Transverse colon (tissue), 4 donors: ENCODE measurements around the gene LSM7. TPM values are rescaled to one million over a fixed set of nuclear protein-coding genes. Genes with fewer than 3 reads are reported as not detected.
A peak's percentile ranks its signal among the peaks of the same experiment; 100 is the strongest.

Source experiments
- DNase-seq: peaks from one replicate; pipeline ENCODE4 v3.0.0-alpha.2; 2019
- H3K27ac ChIP-seq, 4 donors: fragments of 200-600 bp; sonication (generic); 2 replicates each; pipeline ENCODE4 v1.5.1; 2016 to 2018; ENCODE audit warnings: inconsistent platforms in 4 of 4
- H3K27me3 ChIP-seq: fragments of 200-600 bp; sonication (generic); 2 replicates; pipeline ENCODE4 v1.5.1; 2017; ENCODE audit warnings: inconsistent platforms
- H3K36me3 ChIP-seq, 4 donors: fragments of 200-600 bp; sonication (generic); 2 replicates each; pipeline ENCODE4 v1.5.1; 2017 to 2019; ENCODE audit warnings: inconsistent platforms in 4 of 4
- H3K4me1 ChIP-seq, 4 donors: fragments of 200-600 bp; sonication (generic); 2 replicates each; pipeline ENCODE4 v1.5.1; 2017 to 2020; ENCODE audit warnings: inconsistent platforms in 4 of 4
- H3K4me3 ChIP-seq, 4 donors: fragments of 200-600 bp; sonication (generic); 1 replicate in 1 of 4; 2 replicates in 3 of 4; pipeline versions ENCODE4 v1.5.1 to v1.6.1; 2017 to 2019; ENCODE audit warnings: inconsistent platforms in 4 of 4
- H3K9me3 ChIP-seq, 2 donors: fragments of 200-600 bp; sonication (generic); 2 replicates each; pipeline ENCODE4 v1.5.1; 2017 to 2019; ENCODE audit warnings: inconsistent platforms in 2 of 2
- EP300 ChIP-seq: sonication (generic); formaldehyde crosslinking; IDR thresholded peaks from one replicate; pipeline ENCODE4 v1.6.1; 2017; ENCODE audit warnings: antibody characterized with exemption, low read depth
- POLR2A ChIP-seq: fragments of 450-650 bp; IDR thresholded peaks from one replicate; pipeline ENCODE4 v1.6.1; 2016; ENCODE audit warnings: antibody characterized with exemption, mild to moderate bottlenecking, moderate library complexity
- POLR2AphosphoS5 ChIP-seq, 3 donors: sonication (generic); formaldehyde crosslinking; IDR thresholded peaks; one replicate each; pipeline ENCODE4 v1.6.1; 2016; ENCODE audit warnings: antibody characterized with exemption in 3 of 3
- WGBS, 2 donors: methylation state at CpG; one replicate each; pipeline ENCODE4 v1.1.5; 2018; ENCODE audit warnings: low coverage in 1 of 2; 5-methylcytosine and 5-hydroxymethylcytosine counted together
- in situ Hi-C, 4 donors: fragments of 200-750 bp; cut with MboI; loops; one replicate each; pipeline versions ENCODE4 v1.15.0 to v1.15.1; 2017; ENCODE audit warnings: low sequenced_read_pairs in 3 of 4, low pct_ligation_motif_present in 1 of 4, low pct_unique_long_range_greater_than_20kb in 1 of 4
- intact Hi-C: fragments of 100-400 bp; cut with DNase I; formaldehyde crosslinking; loops from one replicate; pipeline ENCODE4 v1.15.1; 2023; ENCODE audit warnings: low total_unique reads
- total RNA-seq, 4 donors: library from RNA; depleted of rRNA; stranded (reverse); fragments of >200 nt; gene quantifications; one replicate each; pipeline ENCODE4 v1.1.0, GENCODE V29; 2016
- TF ChIP-seq, protein P1 (sequence below), 5 experiments: fragments of 200-600 bp in 3 of 5; fragments of 450-650 bp in 2 of 5; sonication (generic) in 3 of 5; IDR thresholded peaks; 1 replicate in 2 of 5; 2 replicates in 3 of 5; pipeline ENCODE4 v1.5.1; 2016 to 2017; ENCODE audit warnings: antibody characterized with exemption in 5 of 5, inconsistent platforms in 3 of 5, mild to moderate bottlenecking in 2 of 5, moderate library complexity in 1 of 5

Gene LSM7
- total RNA-seq, 4 donors from 2014 or later, result 62.9 to 151 (median 132) TPM

DNA sequence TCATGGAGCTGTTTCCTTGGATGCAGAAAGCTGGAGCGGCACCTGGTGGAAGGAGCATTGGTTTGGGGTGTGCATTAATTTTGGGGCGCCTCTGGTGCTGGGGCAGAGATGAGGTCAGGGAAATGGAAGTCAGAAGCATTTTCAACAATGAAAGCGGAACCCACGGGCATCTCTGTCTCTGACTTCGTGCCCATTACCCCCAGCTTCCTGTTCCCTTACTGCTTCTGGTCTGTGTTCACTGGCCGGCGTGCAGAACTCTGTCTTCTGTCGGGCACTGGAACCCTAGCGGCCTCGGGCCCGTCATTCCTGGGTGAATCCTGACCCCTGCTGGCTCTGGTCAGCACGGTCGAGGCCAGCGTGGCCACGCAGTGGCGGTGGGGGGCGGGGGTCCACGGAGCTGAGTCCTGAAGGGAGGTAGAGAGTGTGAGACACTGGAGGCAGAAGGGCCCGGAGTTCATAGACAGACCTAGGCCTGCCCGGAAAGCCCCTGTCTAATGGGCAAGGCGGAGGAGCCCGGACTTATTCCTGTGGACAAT lies 12.5 kb downstream of the LSM7 start:
- Histone ChIP-seq H3K27me3 (peaks cover 38% of the 10 kb centered on the region), H3K9me3 (peaks cover 6 to 7% of the 10 kb centered on the region in 2 donors), H3K27ac (no peak overlapping the region), H3K36me3 (no peaks in the 10 kb centered on the region), H3K4me1 (peaks cover 0 to 3% (median 0%) of the 10 kb centered on the region in 4 donors), H3K4me3 (no peak overlapping the region)
- TF ChIP-seq, protein P1, sequence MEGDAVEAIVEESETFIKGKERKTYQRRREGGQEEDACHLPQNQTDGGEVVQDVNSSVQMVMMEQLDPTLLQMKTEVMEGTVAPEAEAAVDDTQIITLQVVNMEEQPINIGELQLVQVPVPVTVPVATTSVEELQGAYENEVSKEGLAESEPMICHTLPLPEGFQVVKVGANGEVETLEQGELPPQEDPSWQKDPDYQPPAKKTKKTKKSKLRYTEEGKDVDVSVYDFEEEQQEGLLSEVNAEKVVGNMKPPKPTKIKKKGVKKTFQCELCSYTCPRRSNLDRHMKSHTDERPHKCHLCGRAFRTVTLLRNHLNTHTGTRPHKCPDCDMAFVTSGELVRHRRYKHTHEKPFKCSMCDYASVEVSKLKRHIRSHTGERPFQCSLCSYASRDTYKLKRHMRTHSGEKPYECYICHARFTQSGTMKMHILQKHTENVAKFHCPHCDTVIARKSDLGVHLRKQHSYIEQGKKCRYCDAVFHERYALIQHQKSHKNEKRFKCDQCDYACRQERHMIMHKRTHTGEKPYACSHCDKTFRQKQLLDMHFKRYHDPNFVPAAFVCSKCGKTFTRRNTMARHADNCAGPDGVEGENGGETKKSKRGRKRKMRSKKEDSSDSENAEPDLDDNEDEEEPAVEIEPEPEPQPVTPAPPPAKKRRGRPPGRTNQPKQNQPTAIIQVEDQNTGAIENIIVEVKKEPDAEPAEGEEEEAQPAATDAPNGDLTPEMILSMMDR (IDR thresholded peaks at IDR 0.05), result peak; percentile 44 to 70 (median 51)
- TF ChIP-seq POLR2AphosphoS5 (IDR thresholded peaks at IDR 0.05), result no peak
- TF ChIP-seq POLR2A, result no peak
- TF ChIP-seq EP300, result no peak
- 34% methylated on average over 22 of the region's 22 CpGs; no CpG with 5 or more reads in 1 of the 2 donors for WGBS, 2 donors
- in situ Hi-C loops (loop anchor here in 1 of 4 donors (25.0 kb wide), 1 partner anchor 296 kb away; no protein-coding TSS in a partner anchor), intact Hi-C loops (no loop called here)
- peak; percentile 71 for DNase-seq

DNA sequence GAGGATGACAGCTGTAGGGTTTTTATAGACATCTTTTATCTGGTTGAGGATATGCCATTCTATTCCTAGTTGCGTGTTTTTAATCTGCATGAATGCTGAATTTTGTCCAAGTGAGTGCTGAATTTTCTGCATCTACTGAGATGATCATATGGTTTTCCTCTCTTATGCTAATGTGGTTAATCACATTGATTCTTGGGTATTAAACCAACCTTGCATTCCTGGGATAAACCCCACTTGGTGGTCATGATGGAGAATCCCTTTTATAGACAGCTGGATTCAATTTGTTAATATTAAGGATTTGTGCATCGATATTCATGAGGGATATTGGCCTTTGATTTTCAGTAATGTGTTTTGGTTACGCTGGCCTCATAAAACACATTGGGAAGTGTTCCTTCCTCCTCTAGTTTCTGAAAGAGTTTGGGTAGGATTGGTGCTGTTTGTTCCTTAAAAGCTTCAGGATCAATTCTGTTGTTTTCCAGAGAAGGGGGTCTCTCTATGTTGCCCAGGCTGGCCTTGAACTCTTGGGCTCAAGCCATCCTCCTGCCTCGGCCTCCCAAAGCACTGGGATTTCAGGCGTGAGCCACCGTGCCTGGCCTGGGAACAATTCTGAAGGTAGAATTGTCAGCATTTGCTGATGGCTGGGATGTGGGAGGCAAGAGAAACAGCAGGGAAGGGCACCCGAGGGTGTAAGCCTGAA lies 13.1 kb downstream of the LSM7 start:
- H3K27me3 ChIP-seq, result peaks cover 44% of the 10 kb centered on the region
- TF ChIP-seq EP300 (no peak), POLR2AphosphoS5 (IDR thresholded peaks at IDR 0.05) (no peak), POLR2A (no peak)
- TF ChIP-seq, protein P1 (IDR thresholded peaks at IDR 0.05), result no peak
- 83 to 89% methylated on average over 2 to 7 of the region's 7 CpGs for WGBS, 2 donors
- no peak for DNase-seq
- no peak overlapping the region for H3K4me3 ChIP-seq
- H3K4me1 ChIP-seq, result peaks cover 0 to 3% (median 0%) of the 10 kb centered on the region in 4 donors
- H3K27ac ChIP-seq, result no peak overlapping the region
- intact Hi-C loops (no loop called here), in situ Hi-C loops (loop anchor here in 1 of 4 donors (25.0 kb wide), 1 partner anchor 297 kb away; no protein-coding TSS in a partner anchor)
- H3K9me3 ChIP-seq, result peaks cover 6 to 7% of the 10 kb centered on the region in 2 donors
- H3K36me3 ChIP-seq, result no peaks in the 10 kb centered on the region

DNA sequence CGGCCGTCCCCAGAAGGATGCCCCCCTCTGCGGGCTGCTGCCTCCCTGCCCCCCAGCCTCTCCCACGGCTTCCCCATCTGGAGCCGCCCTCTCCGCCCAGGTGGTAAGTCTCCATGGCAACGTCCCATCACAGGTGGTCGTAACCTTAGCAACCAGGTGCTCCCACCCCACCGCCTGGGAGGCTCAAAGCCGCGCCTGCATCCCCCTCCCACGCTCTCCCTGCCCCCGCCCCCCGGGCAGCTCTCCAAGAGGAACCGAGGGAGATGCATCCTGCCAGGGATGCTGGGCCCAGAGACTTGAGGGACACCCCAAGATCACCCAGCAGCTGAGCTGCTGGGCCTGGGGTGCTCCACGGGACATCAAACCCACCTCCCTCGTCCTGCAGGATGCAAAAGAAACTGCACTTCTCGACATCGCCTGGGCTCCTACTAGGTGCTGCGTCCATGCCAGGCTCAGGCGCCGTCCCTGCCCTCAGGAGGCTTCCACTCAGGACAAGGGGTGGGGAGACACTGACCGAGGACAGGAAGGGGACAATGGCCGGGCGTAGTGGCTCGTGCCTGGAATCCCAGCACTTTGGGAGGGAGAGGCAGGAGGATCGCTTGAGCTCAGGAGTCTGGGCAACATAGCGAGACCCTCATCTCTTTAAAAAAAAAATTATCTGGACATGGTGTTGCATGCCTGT lies 15.4 kb downstream of the LSM7 start:
- in situ Hi-C loops, result loop anchor here in 1 of 4 donors (25.0 kb wide), 1 partner anchor 299 kb away; no protein-coding TSS in a partner anchor
- WGBS, 2 donors, result 46% methylated on average over 27 of the region's 28 CpGs; no CpG with 5 or more reads in 1 of the 2 donors

More for the DNA sequence above, 15.4 kb downstream of the LSM7 start:
- peaks cover 66% of the 10 kb centered on the region for H3K27me3 ChIP-seq
- H3K4me1 ChIP-seq, result peaks cover 0 to 7% (median 2%) of the 10 kb centered on the region in 4 donors
- no peak for DNase-seq
- peaks cover 6 to 7% of the 10 kb centered on the region in 2 donors for H3K9me3 ChIP-seq
- intact Hi-C loops, result no loop called here
- H3K36me3 ChIP-seq, result no peaks in the 10 kb centered on the region
- no peak for TF ChIP-seq EP300
- no peak for TF ChIP-seq POLR2AphosphoS5 (IDR thresholded peaks at IDR 0.05)
- no peak for TF ChIP-seq POLR2A
- TF ChIP-seq, protein P1 (IDR thresholded peaks at IDR 0.05), result no peak
- H3K27ac ChIP-seq, result no peak overlapping the region
- H3K4me3 ChIP-seq, result no peak overlapping the region
